Measurements from ENCODE around the gene TLR9.
A peak's percentile ranks its signal among the peaks of the same experiment; 100 is the strongest.

TLR9 gene

DNA sequence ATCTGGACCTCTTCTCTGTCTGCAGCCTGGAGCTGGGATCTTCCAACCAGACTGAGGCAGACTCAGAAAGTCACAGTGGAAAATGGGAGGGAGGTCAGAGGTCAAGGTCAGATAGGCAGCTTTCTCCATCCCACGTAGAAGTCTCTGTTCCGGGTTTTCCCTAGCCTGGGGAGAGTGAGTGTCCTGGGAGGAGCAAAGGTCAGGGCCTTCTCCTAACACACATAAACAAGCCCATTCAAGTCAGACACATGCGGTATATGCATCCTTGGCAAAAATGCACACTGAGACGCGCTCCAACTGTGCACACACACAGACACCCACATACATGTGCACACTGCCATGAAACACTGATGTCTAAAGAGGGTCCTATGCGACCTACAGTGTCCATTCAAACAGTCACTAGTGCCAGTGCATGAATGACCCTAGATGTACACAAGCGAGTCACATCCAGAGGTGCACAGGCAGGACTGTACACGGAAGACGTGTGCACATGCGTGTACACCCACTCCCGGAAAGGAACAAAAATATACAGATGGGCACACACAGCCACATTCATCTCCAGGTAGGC, 12.8 kb upstream of the TLR9 start:
- peak overlapping the region; percentile 59 for H4K8ac ChIP-seq (ENCODE audit: low read length)
- H3K4me1 ChIP-seq (ENCODE audit: control insufficient read depth, insufficient read depth, low read depth, low read length): peaks cover 45% of the 10 kb centered on the region
- H3K4ac ChIP-seq (ENCODE audit: low read depth in 1 of 2, low read length in 2 of 2): peak overlapping the region in 1 of 2 experiments; percentile 77
- H2BK15ac ChIP-seq (ENCODE audit: low read depth, poor library complexity, severe bottlenecking): peak overlapping the region; percentile 68
- H3K4me3 ChIP-seq (ENCODE audit: insufficient read depth in 1 of 2, low read depth in 1 of 2, low read length in 2 of 2): peak overlapping the region; percentile 78 to 94
- peak overlapping the region; percentile 95 for H3K9ac ChIP-seq (ENCODE audit: low read length)
- H2BK12ac ChIP-seq (ENCODE audit: low read length in 2 of 2): peak overlapping the region; percentile 7 to 76
- peaks cover 20 to 23% of the 10 kb centered on the region in 2 experiments for H3K36me3 ChIP-seq (ENCODE audit: control insufficient read depth in 1 of 2, insufficient read depth in 2 of 2, low read depth in 1 of 2, low read length in 2 of 2)
- peak overlapping the region in 1 of 2 experiments; percentile 87 for H3K14ac ChIP-seq (ENCODE audit: low read length in 2 of 2)
- H2AK5ac ChIP-seq (ENCODE audit: low read length, severe bottlenecking): peak overlapping the region; percentile 63
- peak overlapping the region; percentile 90 for H4K91ac ChIP-seq (ENCODE audit: low read length)
- H2AFZ ChIP-seq (ENCODE audit: low read depth, low read length): no peak overlapping the region
- H3K23ac ChIP-seq (ENCODE audit: low read length in 2 of 2): no peak overlapping the region
- peak; percentile 55 for DNase-seq
- peak overlapping the region; percentile 24 for H2BK120ac ChIP-seq (ENCODE audit: low read depth, low read length)
- H3K27me3 ChIP-seq (ENCODE audit: control insufficient read depth in 1 of 2, insufficient read depth in 1 of 2, low read length in 2 of 2): no peaks in the 10 kb centered on the region
- H3K79me1 ChIP-seq (replicated peaks; ENCODE audit: low read length, poor library complexity, severe bottlenecking): peaks cover 20% of the 10 kb centered on the region
- WGBS: 12% methylated on average over 10 of the region's 11 CpGs
- no peaks in the 10 kb centered on the region for H3K9me3 ChIP-seq (ENCODE audit: control insufficient read depth, low read length)
- peak overlapping the region; percentile 63 for H2BK5ac ChIP-seq (ENCODE audit: low read depth, low read length, poor library complexity, severe bottlenecking)
- H3K18ac ChIP-seq (ENCODE audit: low read depth in 1 of 2, low read length in 2 of 2): peak overlapping the region; percentile 96 to 99
- H3K4me2 ChIP-seq (ENCODE audit: low read length, poor library complexity, severe bottlenecking): peak overlapping the region; percentile 89
- H3K27ac ChIP-seq (ENCODE audit: low read length, poor library complexity, severe bottlenecking): peak overlapping the region; percentile 86

DNA sequence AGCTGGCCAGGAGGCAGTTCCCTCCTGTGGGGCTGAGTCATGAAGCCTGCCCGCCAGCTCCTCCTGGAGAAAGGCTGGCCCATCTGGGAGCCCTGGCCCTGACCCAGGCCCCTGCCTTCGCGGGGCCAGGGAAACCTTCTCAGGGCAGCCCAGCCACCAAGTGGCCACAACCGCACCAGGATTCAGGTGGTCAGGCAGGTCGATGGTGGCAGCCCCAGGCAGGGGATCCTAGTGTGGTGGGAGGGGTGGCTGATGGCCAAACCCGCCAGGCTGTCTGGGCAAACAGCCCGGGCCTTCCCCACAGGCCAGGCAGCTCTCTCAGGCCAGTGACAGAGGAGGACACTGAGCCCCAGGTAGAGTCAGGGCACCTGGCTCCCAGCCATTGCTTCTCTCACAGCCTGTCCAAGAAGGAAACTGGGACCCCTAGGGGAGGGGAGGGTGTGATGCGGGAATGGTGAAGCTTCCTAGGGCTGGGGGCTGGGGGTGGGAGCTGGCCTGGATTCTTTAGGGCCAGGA, 12.3 kb upstream of the TLR9 start:
- H3K18ac ChIP-seq (ENCODE audit: low read depth in 1 of 2, low read length in 2 of 2): peak overlapping the region; percentile 2 to 92
- peak overlapping the region; percentile 76 for H4K91ac ChIP-seq (ENCODE audit: low read length)
- peak overlapping the region; percentile 86 for H3K27ac ChIP-seq (ENCODE audit: low read length, poor library complexity, severe bottlenecking)
- H3K4me3 ChIP-seq (ENCODE audit: insufficient read depth in 1 of 2, low read depth in 1 of 2, low read length in 2 of 2): peak overlapping the region; percentile 42 to 94
- H2AFZ ChIP-seq (ENCODE audit: low read depth, low read length): no peak overlapping the region
- H2AK5ac ChIP-seq (ENCODE audit: low read length, severe bottlenecking): peak overlapping the region; percentile 63
- peak overlapping the region in 1 of 2 experiments; percentile 77 for H3K4ac ChIP-seq (ENCODE audit: low read depth in 1 of 2, low read length in 2 of 2)
- peak; percentile 92 for DNase-seq
- H3K14ac ChIP-seq (ENCODE audit: low read length in 2 of 2): no peak overlapping the region
- H3K36me3 ChIP-seq (ENCODE audit: control insufficient read depth in 1 of 2, insufficient read depth in 2 of 2, low read depth in 1 of 2, low read length in 2 of 2): peaks cover 24 to 29% of the 10 kb centered on the region in 2 experiments
- H3K9ac ChIP-seq (ENCODE audit: low read length): peak overlapping the region; percentile 95
- H3K27me3 ChIP-seq (ENCODE audit: control insufficient read depth in 1 of 2, insufficient read depth in 1 of 2, low read length in 2 of 2): no peaks in the 10 kb centered on the region
- H2BK5ac ChIP-seq (ENCODE audit: low read depth, low read length, poor library complexity, severe bottlenecking): peak overlapping the region; percentile 63
- WGBS: 38% methylated on average over 7 of the region's 8 CpGs
- no peaks in the 10 kb centered on the region for H3K9me3 ChIP-seq (ENCODE audit: control insufficient read depth, low read length)
- H3K23ac ChIP-seq (ENCODE audit: low read length in 2 of 2): no peak overlapping the region
- H3K4me2 ChIP-seq (ENCODE audit: low read length, poor library complexity, severe bottlenecking): peak overlapping the region; percentile 89
- H2BK12ac ChIP-seq (ENCODE audit: low read length in 2 of 2): peak overlapping the region in 1 of 2 experiments; percentile 70
- peak overlapping the region; percentile 47 for H4K8ac ChIP-seq (ENCODE audit: low read length)
- H3K79me1 ChIP-seq (replicated peaks; ENCODE audit: low read length, poor library complexity, severe bottlenecking): peaks cover 24% of the 10 kb centered on the region
- H3K4me1 ChIP-seq (ENCODE audit: control insufficient read depth, insufficient read depth, low read depth, low read length): peaks cover 45% of the 10 kb centered on the region
- peak overlapping the region; percentile 24 for H2BK120ac ChIP-seq (ENCODE audit: low read depth, low read length)
- peak overlapping the region; percentile 53 for H2BK15ac ChIP-seq (ENCODE audit: low read depth, poor library complexity, severe bottlenecking)

DNA sequence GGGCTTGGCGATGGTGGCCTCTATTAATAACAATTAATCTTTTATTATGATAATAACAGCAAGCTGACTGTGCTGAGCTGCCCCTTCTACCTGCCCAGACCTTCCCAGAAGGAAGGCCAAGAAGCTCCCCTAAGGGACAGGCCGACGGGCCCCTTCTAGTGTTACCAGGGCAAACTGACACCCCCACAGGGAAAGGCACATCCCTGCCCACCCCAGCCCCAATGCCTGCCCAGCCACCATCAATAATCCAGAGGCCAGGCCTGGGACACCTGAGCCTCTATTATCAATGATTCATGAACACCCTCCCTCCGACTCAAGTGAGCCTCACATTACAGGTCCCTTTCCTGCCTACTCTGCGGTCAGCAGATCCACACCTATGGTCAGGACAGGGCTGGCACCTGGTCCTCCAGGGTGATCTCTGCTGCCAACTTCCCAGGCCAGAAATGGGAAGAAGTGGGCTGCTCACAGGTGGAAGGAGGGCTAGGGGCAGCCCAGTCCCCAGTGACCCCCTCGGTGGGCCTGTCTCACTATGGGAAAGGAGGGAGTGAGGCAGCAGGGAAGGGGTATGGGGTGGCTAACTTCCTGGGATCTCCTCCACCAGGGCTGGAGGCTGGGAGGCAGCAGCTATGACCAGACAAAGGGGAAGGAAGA, 11.7 kb upstream of the TLR9 start:
- Histone ChIP-seq H3K27ac (ENCODE audit: low read length, poor library complexity, severe bottlenecking) (peak overlapping the region; percentile 86), H2BK15ac (ENCODE audit: low read depth, poor library complexity, severe bottlenecking) (peak overlapping the region; percentile 55), H4K8ac (ENCODE audit: low read length) (peak overlapping the region; percentile 72), H2BK120ac (ENCODE audit: low read depth, low read length) (peak overlapping the region; percentile 56), H3K14ac (ENCODE audit: low read length in 2 of 2) (peak overlapping the region in 1 of 2 experiments; percentile 96), H3K18ac (ENCODE audit: low read depth in 1 of 2, low read length in 2 of 2) (peak overlapping the region; percentile 57 to 86), H3K36me3 (ENCODE audit: control insufficient read depth in 1 of 2, insufficient read depth in 2 of 2, low read depth in 1 of 2, low read length in 2 of 2) (peaks cover 30 to 34% of the 10 kb centered on the region in 2 experiments), H3K23ac (ENCODE audit: low read length in 2 of 2) (peak overlapping the region in 1 of 2 experiments; percentile 92), H3K27me3 (ENCODE audit: control insufficient read depth in 1 of 2, insufficient read depth in 1 of 2, low read length in 2 of 2) (no peaks in the 10 kb centered on the region), H3K4me1 (ENCODE audit: control insufficient read depth, insufficient read depth, low read depth, low read length) (peaks cover 45% of the 10 kb centered on the region), H2AFZ (ENCODE audit: low read depth, low read length) (no peak overlapping the region), H4K91ac (ENCODE audit: low read length) (peak overlapping the region; percentile 77), H2BK5ac (ENCODE audit: low read depth, low read length, poor library complexity, severe bottlenecking) (peak overlapping the region; percentile 11), H2AK5ac (ENCODE audit: low read length, severe bottlenecking) (peak overlapping the region; percentile 84), H3K9ac (ENCODE audit: low read length) (peak overlapping the region; percentile 95), H3K4ac (ENCODE audit: low read depth in 1 of 2, low read length in 2 of 2) (peak overlapping the region; percentile 63 to 98), H2BK12ac (ENCODE audit: low read length in 2 of 2) (peak overlapping the region; percentile 29 to 91), H3K79me1 (replicated peaks; ENCODE audit: low read length, poor library complexity, severe bottlenecking) (peaks cover 28% of the 10 kb centered on the region), H3K4me3 (ENCODE audit: insufficient read depth in 1 of 2, low read depth in 1 of 2, low read length in 2 of 2) (peak overlapping the region in 1 of 2 experiments; percentile 94), H3K9me3 (ENCODE audit: control insufficient read depth, low read length) (no peaks in the 10 kb centered on the region), H3K4me2 (ENCODE audit: low read length, poor library complexity, severe bottlenecking) (peak overlapping the region; percentile 73)
- WGBS: 66% methylated on average over 5 of the region's 6 CpGs
- DNase-seq: no peak

DNA sequence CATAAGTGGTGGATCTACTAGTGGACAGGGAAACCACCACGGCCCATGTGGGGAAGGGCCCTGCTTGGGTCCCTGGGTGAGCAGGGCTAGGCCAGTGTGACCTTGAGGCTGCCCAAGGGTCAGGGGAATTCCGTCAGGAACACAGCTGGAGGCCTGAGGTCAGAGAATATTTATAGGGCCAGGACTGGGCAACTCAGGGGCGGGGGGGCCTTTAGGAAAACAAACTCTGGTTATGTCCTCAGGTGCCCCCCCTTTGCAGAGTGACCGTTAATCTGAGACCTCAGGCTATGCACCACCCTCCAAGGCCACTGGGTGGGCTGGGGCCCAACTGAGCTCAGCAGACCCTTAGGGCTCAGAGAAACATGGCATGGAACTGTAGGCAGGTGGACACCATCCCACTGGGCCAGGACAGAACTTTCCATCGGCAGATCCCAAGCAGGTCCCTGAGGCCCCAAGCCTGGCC, 11.0 kb upstream of the TLR9 start:
- Histone ChIP-seq H2BK120ac (ENCODE audit: low read depth, low read length) (no peak overlapping the region), H3K4ac (ENCODE audit: low read depth in 1 of 2, low read length in 2 of 2) (peak overlapping the region in 1 of 2 experiments; percentile 42), H3K23ac (ENCODE audit: low read length in 2 of 2) (no peak overlapping the region), H3K4me1 (ENCODE audit: control insufficient read depth, insufficient read depth, low read depth, low read length) (peaks cover 45% of the 10 kb centered on the region), H4K91ac (ENCODE audit: low read length) (peak overlapping the region; percentile 32), H3K4me3 (ENCODE audit: insufficient read depth in 1 of 2, low read depth in 1 of 2, low read length in 2 of 2) (peak overlapping the region in 1 of 2 experiments; percentile 94), H2BK15ac (ENCODE audit: low read depth, poor library complexity, severe bottlenecking) (no peak overlapping the region), H2BK5ac (ENCODE audit: low read depth, low read length, poor library complexity, severe bottlenecking) (no peak overlapping the region), H3K9ac (ENCODE audit: low read length) (peak overlapping the region; percentile 95), H3K27ac (ENCODE audit: low read length, poor library complexity, severe bottlenecking) (peak overlapping the region; percentile 86), H3K14ac (ENCODE audit: low read length in 2 of 2) (peak overlapping the region in 1 of 2 experiments; percentile 28), H3K18ac (ENCODE audit: low read depth in 1 of 2, low read length in 2 of 2) (peak overlapping the region in 1 of 2 experiments; percentile 82), H3K9me3 (ENCODE audit: control insufficient read depth, low read length) (no peaks in the 10 kb centered on the region), H2AK5ac (ENCODE audit: low read length, severe bottlenecking) (peak overlapping the region; percentile 84), H2BK12ac (ENCODE audit: low read length in 2 of 2) (peak overlapping the region in 1 of 2 experiments; percentile 38), H3K36me3 (ENCODE audit: control insufficient read depth in 1 of 2, insufficient read depth in 2 of 2, low read depth in 1 of 2, low read length in 2 of 2) (peaks cover 33 to 41% of the 10 kb centered on the region in 2 experiments), H2AFZ (ENCODE audit: low read depth, low read length) (no peak overlapping the region), H3K27me3 (ENCODE audit: control insufficient read depth in 1 of 2, insufficient read depth in 1 of 2, low read length in 2 of 2) (no peaks in the 10 kb centered on the region), H4K8ac (ENCODE audit: low read length) (no peak overlapping the region), H3K79me1 (replicated peaks; ENCODE audit: low read length, poor library complexity, severe bottlenecking) (peaks cover 32% of the 10 kb centered on the region), H3K4me2 (ENCODE audit: low read length, poor library complexity, severe bottlenecking) (peak overlapping the region; percentile 44)
- 88% methylated on average over 4 of the region's 5 CpGs for WGBS
- DNase-seq: no peak

All from mesenchymal stem cell (in vitro differentiated cells and primary cell).